Neural cell (in vitro differentiated cells): ENCODE measurements around the gene GMPS. TPM values are rescaled to one million over a fixed set of nuclear protein-coding genes. Genes with fewer than 3 reads are reported as not detected.
"Not testable (repeated sequence)": the region's sequence is repeated elsewhere in the genome, so short reads cannot be mapped to it uniquely, and the experiment has no call there.

Experiments used
- H2AFZ ChIP-seq: fragments of 200-600, 300-800 bp; sonication (generic), shearing (Covaris generic); 2 replicates; pipeline ENCODE4 v1.6.0; 2014; ENCODE audit warnings: low read depth, mild to moderate bottlenecking, antibody characterized with exemption, low read length, moderate library complexity
- H3F3A ChIP-seq: fragments of 200-600 bp; shearing (Covaris generic); 2 replicates; pipeline ENCODE4 v1.6.1; 2016; ENCODE audit warnings: mild to moderate bottlenecking, moderate library complexity, mixed read lengths, antibody characterized with exemption, low read length; ENCODE audit not compliant: insufficient read depth, poor library complexity, severe bottlenecking
- H3K27ac ChIP-seq: fragments of 200-600, 300-800 bp; sonication (generic), shearing (Covaris generic); 2 replicates; pipeline ENCODE4 v1.5.1; 2014; ENCODE audit warnings: mild to moderate bottlenecking, low read length, moderate library complexity
- H3K27me3 ChIP-seq: fragments of 300-800, 200-600 bp; sonication (generic), shearing (Covaris generic); 2 replicates; pipeline ENCODE4 v1.6.0; 2014; ENCODE audit warnings: mild to moderate bottlenecking, low read depth, low read length, moderate library complexity; ENCODE audit not compliant: insufficient read depth
- H3K36me3 ChIP-seq: fragments of 300-800, 200-600 bp; sonication (generic), shearing (Covaris generic); 2 replicates; pipeline ENCODE4 v1.5.1; 2014; ENCODE audit warnings: mild to moderate bottlenecking, antibody characterized with exemption, low read length, moderate library complexity; ENCODE audit not compliant: insufficient read depth
- H3K4me2 ChIP-seq: fragments of 300-800, 200-600 bp; sonication (generic), shearing (Covaris generic); 2 replicates; pipeline ENCODE4 v1.6.0; 2014; ENCODE audit warnings: mild to moderate bottlenecking, low read length
- H3K4me3 ChIP-seq: fragments of 300-800, 200-600 bp; sonication (generic), shearing (Covaris generic); 2 replicates; pipeline ENCODE4 v1.5.1; 2014; ENCODE audit warnings: mild to moderate bottlenecking, low read length, moderate library complexity
- H3K79me2 ChIP-seq: fragments of 200-600 bp; shearing (Covaris generic); replicated peaks from 2 replicates; pipeline ENCODE4 v1.6.0; 2014; ENCODE audit warnings: mild to moderate bottlenecking, low read length, moderate library complexity; ENCODE audit not compliant: insufficient read depth
- H3K9ac ChIP-seq: fragments of 300-800, 200-600 bp; sonication (generic), shearing (Covaris generic); 2 replicates; pipeline ENCODE4 v1.6.1; 2016; ENCODE audit warnings: mild to moderate bottlenecking, low read length, mixed read lengths
- H3K9me2 ChIP-seq: fragments of 200-600 bp; shearing (Covaris generic); 2 replicates; pipeline ENCODE4 v1.6.1; 2016; ENCODE audit warnings: mild to moderate bottlenecking, low read length, mixed read lengths; ENCODE audit not compliant: insufficient read depth
- H3K9me3 ChIP-seq: fragments of 200-600, 300-800 bp; sonication (generic), shearing (Covaris generic); 2 replicates; pipeline ENCODE4 v1.6.1; 2016; ENCODE audit warnings: mild to moderate bottlenecking, mixed run types, low read length, moderate library complexity, mixed read lengths
- H4K20me1 ChIP-seq: fragments of 200-600 bp; shearing (Covaris generic); 2 replicates; pipeline ENCODE4 v1.6.1; 2016; ENCODE audit warnings: mild to moderate bottlenecking, mixed run types; ENCODE audit not compliant: insufficient read depth
- EP300 ChIP-seq: fragments of 450-650 bp; conservative IDR thresholded peaks from 2 replicates; pipeline ENCODE4 v1.6.1; 2014; ENCODE audit warnings: antibody characterized with exemption, mild to moderate bottlenecking, moderate library complexity; ENCODE audit not compliant: poor library complexity, severe bottlenecking
- EZH2 ChIP-seq: fragments of 200-600, 300-800 bp; shearing (Covaris generic), sonication (generic); IDR thresholded peaks from 2 replicates; pipeline ENCODE4 v1.6.1; 2014; ENCODE audit warnings: antibody characterized with exemption, low read length, borderline replicate concordance, mild to moderate bottlenecking; ENCODE audit not compliant: insufficient read depth, poor library complexity, severe bottlenecking
- MXI1 ChIP-seq: fragments of 450-650 bp; conservative IDR thresholded peaks from 2 replicates; pipeline ENCODE4 v1.6.1; 2014; ENCODE audit warnings: antibody characterized with exemption, mild to moderate bottlenecking; ENCODE audit not compliant: poor library complexity, severe bottlenecking
- POLR2AphosphoS5 ChIP-seq: IDR thresholded peaks from 2 replicates; pipeline ENCODE4 v1.6.1; 2012
- RAD21 ChIP-seq: fragments of 450-650 bp; conservative IDR thresholded peaks from 2 replicates; pipeline ENCODE4 v1.6.1; 2014; ENCODE audit warnings: antibody characterized with exemption, mild to moderate bottlenecking, moderate library complexity
- SMC3 ChIP-seq: fragments of 450-650 bp; conservative IDR thresholded peaks from 2 replicates; pipeline ENCODE4 v1.6.1; 2014; ENCODE audit warnings: antibody characterized with exemption, mild to moderate bottlenecking, moderate library complexity; ENCODE audit not compliant: poor library complexity
- TAF1 ChIP-seq: IDR thresholded peaks from 2 replicates; pipeline ENCODE4 v1.6.1; 2012; ENCODE audit warnings: low read depth
- polyA plus RNA-seq: library from polyadenylated mRNA; depleted of rRNA; stranded (reverse); fragments of >200 nt; gene quantifications from 2 replicates; pipeline ENCODE4 v1.2.3, GENCODE V29; 2014
- TF ChIP-seq, protein P1 (sequence below): fragments of 450-650 bp; IDR thresholded peaks from 2 replicates; pipeline ENCODE4 v1.5.1; 2014; ENCODE audit warnings: antibody characterized with exemption, mild to moderate bottlenecking, moderate library complexity; ENCODE audit not compliant: poor library complexity, severe bottlenecking
- TF ChIP-seq, protein P2 (sequence below): IDR thresholded peaks from 2 replicates; pipeline ENCODE4 v1.6.1; 2012; ENCODE audit warnings: borderline replicate concordance

The GMPS gene
- polyA plus RNA-seq, 1 donor from 2014 or later = 23.7 TPM

DNA sequence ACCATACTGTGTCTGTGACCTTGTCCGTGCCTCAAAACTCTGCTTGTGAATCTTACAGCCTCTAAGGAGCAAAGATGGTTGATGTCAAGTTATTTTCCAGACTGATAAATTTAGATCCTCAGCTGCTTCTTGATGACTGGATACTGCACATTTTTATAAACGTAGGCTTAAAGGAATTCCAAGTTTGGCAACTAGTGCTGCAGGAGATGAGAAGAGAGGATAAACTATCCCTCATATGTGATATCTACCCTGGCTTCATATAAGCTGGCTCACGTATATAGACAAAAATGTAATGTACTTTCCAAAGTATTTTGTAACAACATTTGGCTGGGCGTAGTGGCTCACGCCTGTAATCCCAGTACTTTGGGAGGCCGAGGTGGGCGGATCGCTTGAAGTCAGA, 89.6 kb downstream of the GMPS start:
- Histone ChIP-seq H3K9ac (no peak overlapping the region), H3K27me3 (no peaks in the 10 kb centered on the region), H3K4me2 (no peak overlapping the region), H3K9me3 (no peaks in the 10 kb centered on the region), H3F3A (no peaks in the 10 kb centered on the region), H3K36me3 (no peaks in the 10 kb centered on the region), H2AFZ (no peak overlapping the region), H3K4me3 (no peak overlapping the region), H3K79me2 (no peaks in the 10 kb centered on the region), H3K9me2 (no peaks in the 10 kb centered on the region), H3K27ac (no peak overlapping the region), H4K20me1 (no peaks in the 10 kb centered on the region)
- TF ChIP-seq, protein P1, sequence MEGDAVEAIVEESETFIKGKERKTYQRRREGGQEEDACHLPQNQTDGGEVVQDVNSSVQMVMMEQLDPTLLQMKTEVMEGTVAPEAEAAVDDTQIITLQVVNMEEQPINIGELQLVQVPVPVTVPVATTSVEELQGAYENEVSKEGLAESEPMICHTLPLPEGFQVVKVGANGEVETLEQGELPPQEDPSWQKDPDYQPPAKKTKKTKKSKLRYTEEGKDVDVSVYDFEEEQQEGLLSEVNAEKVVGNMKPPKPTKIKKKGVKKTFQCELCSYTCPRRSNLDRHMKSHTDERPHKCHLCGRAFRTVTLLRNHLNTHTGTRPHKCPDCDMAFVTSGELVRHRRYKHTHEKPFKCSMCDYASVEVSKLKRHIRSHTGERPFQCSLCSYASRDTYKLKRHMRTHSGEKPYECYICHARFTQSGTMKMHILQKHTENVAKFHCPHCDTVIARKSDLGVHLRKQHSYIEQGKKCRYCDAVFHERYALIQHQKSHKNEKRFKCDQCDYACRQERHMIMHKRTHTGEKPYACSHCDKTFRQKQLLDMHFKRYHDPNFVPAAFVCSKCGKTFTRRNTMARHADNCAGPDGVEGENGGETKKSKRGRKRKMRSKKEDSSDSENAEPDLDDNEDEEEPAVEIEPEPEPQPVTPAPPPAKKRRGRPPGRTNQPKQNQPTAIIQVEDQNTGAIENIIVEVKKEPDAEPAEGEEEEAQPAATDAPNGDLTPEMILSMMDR = no peak
- no peak for TF ChIP-seq RAD21
- TF ChIP-seq TAF1 = no peak
- TF ChIP-seq SMC3 = no peak
- TF ChIP-seq POLR2AphosphoS5 = no peak
- no peak for TF ChIP-seq EZH2
- TF ChIP-seq EP300 = no peak
- TF ChIP-seq MXI1 = no peak
- TF ChIP-seq, protein P2, sequence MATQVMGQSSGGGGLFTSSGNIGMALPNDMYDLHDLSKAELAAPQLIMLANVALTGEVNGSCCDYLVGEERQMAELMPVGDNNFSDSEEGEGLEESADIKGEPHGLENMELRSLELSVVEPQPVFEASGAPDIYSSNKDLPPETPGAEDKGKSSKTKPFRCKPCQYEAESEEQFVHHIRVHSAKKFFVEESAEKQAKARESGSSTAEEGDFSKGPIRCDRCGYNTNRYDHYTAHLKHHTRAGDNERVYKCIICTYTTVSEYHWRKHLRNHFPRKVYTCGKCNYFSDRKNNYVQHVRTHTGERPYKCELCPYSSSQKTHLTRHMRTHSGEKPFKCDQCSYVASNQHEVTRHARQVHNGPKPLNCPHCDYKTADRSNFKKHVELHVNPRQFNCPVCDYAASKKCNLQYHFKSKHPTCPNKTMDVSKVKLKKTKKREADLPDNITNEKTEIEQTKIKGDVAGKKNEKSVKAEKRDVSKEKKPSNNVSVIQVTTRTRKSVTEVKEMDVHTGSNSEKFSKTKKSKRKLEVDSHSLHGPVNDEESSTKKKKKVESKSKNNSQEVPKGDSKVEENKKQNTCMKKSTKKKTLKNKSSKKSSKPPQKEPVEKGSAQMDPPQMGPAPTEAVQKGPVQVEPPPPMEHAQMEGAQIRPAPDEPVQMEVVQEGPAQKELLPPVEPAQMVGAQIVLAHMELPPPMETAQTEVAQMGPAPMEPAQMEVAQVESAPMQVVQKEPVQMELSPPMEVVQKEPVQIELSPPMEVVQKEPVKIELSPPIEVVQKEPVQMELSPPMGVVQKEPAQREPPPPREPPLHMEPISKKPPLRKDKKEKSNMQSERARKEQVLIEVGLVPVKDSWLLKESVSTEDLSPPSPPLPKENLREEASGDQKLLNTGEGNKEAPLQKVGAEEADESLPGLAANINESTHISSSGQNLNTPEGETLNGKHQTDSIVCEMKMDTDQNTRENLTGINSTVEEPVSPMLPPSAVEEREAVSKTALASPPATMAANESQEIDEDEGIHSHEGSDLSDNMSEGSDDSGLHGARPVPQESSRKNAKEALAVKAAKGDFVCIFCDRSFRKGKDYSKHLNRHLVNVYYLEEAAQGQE = no peak

DNA sequence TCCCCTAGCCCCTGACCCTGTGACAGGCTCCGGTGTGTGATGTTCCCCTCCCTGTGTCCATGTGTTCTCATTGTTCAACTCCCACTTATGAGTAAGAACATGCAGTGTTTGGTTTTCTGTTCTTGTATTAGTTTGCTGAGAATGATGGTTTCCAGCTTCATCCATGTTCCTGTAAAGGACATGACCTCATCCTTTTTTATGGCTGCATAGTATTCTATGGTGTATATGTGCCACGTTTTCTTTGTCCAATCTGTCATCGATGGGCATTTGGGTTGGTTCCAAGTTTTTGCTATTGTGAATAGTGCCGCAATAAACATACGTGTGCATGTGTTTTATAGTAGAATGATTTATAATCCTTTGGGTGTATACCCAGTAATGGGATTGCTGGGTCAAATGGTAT, 90.6 kb downstream of the GMPS start:
- H4K20me1 ChIP-seq, H2AFZ ChIP-seq, H3K27me3 ChIP-seq, H3K9ac ChIP-seq, H3K4me3 ChIP-seq, H3F3A ChIP-seq, H3K9me2 ChIP-seq, H3K27ac ChIP-seq, H3K79me2 ChIP-seq, H3K9me3 ChIP-seq, H3K36me3 ChIP-seq, H3K4me2 ChIP-seq: not testable (repeated sequence)

DNA sequence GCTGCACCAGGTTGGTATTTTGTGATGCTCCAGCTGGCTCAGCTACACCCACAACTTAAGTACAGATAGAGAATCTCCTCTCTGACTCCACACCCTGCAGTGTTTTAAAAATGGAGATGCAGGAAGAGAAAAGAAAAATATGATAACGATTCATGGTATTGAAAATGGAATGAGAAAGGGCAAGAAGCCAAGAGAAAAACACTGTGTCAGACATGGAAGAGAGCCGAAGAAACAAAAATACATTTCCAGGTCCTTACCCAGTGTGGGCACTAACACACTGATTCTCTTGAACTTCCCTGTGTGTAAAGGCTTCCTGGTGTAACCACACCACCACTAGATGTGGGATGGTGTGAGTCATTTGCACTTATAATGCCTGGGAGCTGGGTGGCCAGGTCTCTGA, 93.1 kb downstream of the GMPS start:
- no peaks in the 10 kb centered on the region for H3K9me2 ChIP-seq
- H4K20me1 ChIP-seq = no peaks in the 10 kb centered on the region
- TF ChIP-seq EZH2 = no peak
- TF ChIP-seq, protein P2 = no peak
- TF ChIP-seq, protein P1 = no peak
- no peak for TF ChIP-seq SMC3
- no peak for TF ChIP-seq POLR2AphosphoS5
- TF ChIP-seq RAD21 = no peak
- TF ChIP-seq MXI1 = no peak
- TF ChIP-seq EP300 = no peak
- H3K27ac ChIP-seq = no peak overlapping the region
- H3K36me3 ChIP-seq = no peaks in the 10 kb centered on the region
- no peak overlapping the region for H2AFZ ChIP-seq
- H3F3A ChIP-seq = no peaks in the 10 kb centered on the region
- no peak overlapping the region for H3K4me2 ChIP-seq
- no peaks in the 10 kb centered on the region for H3K27me3 ChIP-seq
- no peak overlapping the region for H3K4me3 ChIP-seq
- H3K9ac ChIP-seq = no peak overlapping the region
- H3K9me3 ChIP-seq = no peaks in the 10 kb centered on the region
- no peaks in the 10 kb centered on the region for H3K79me2 ChIP-seq
